Activated T-helper 1 cell treated with anti-CD3 and anti-CD28 coated beads, Interleukin-12 subunit alpha, Interleukin-12 subunit beta, Interleukin-2, Interleukin-4 antibody, amounts not matched to agents 30 ng/mL and 10 ng/mL and 1 ng/mL, durations not matched to agents 14 hours and 24 hours and 36 hours (primary cell): ENCODE data around the gene SYNRG. TPM values are rescaled to one million over a fixed set of nuclear protein-coding genes. Genes with fewer than 3 reads are reported as not detected.

ENCODE experiments used
- DNase-seq: peaks from one replicate; pipeline ENCODE4 v3.0.0; 2021; ENCODE audit warnings: low spot score
- H3K27ac Mint-ChIP-seq: one replicate; pipeline ENCODE4 v1.8.0; 2021; ENCODE audit warnings: mild to moderate bottlenecking, mixed read lengths
- H3K27me3 Mint-ChIP-seq: one replicate; pipeline ENCODE4 v1.8.0; 2022; ENCODE audit warnings: mild to moderate bottlenecking, moderate library complexity, mixed read lengths; ENCODE audit not compliant: insufficient read depth
- H3K36me3 Mint-ChIP-seq: one replicate; pipeline ENCODE4 v1.8.0; 2021; ENCODE audit warnings: low read depth, mixed read lengths
- H3K4me1 Mint-ChIP-seq: one replicate; pipeline ENCODE4 v1.8.0; 2021; ENCODE audit warnings: low read depth, mixed read lengths
- H3K4me3 Mint-ChIP-seq: one replicate; pipeline ENCODE4 v1.8.0; 2021; ENCODE audit warnings: mild to moderate bottlenecking, moderate library complexity, mixed read lengths
- H3K9me3 Mint-ChIP-seq: one replicate; pipeline ENCODE4 v1.8.0; 2021; ENCODE audit warnings: mixed read lengths
- intact Hi-C: fragments of 100-400 bp; cut with micrococcal nuclease; formaldehyde crosslinking; loops from one replicate; pipeline ENCODE4 v1.15.1; 2024
- total RNA-seq: library from RNA; stranded (reverse); gene quantifications from 2 replicates; pipeline ENCODE4 v1.2.3, GENCODE V29; 2022

The SYNRG gene
- total RNA-seq, 1 donor from 2014 or later: 51.4 TPM

DNA sequence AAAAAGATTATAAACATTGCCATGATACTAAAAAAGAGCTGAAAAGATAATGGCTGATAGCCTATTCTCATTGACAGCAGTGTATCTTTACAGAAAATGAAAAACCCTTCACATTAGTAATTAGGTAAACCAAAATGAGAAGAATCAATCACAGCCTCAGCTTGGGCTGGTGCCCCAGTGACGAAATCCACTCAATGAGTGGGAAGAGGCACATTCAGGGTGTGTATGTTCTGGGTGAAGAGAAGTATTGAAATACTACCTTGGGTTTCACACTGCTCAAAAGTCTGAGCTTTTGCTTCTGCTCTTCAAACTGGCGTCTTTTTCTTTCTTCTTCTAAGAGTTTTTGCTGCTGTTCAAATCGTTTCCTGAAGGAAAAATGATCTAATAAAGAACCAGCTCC is 24.2 kb downstream of the SYNRG start:
- Mint-ChIP-seq H3K9me3 (no peaks in the 10 kb centered on the region), H3K27me3 (no peaks in the 10 kb centered on the region), H3K4me3 (no peak overlapping the region), H3K36me3 (peaks cover 37% of the 10 kb centered on the region), H3K27ac (no peak overlapping the region), H3K4me1 (peaks cover 4% of the 10 kb centered on the region)
- intact Hi-C loops: no loop called here
- no peak for DNase-seq

GRCh38 chr17:37576281-37576680 is 32.9 kb downstream of the SYNRG start:
- H3K4me1 Mint-ChIP-seq: no peaks in the 10 kb centered on the region
- H3K27me3 Mint-ChIP-seq: no peaks in the 10 kb centered on the region
- no peak overlapping the region for H3K27ac Mint-ChIP-seq
- DNase-seq: no peak
- intact Hi-C loops: no loop called here
- H3K36me3 Mint-ChIP-seq: peaks cover 50% of the 10 kb centered on the region
- H3K4me3 Mint-ChIP-seq: no peak overlapping the region
- no peaks in the 10 kb centered on the region for H3K9me3 Mint-ChIP-seq

- H3K4me1 Mint-ChIP-seq: no peaks in the 10 kb centered on the region
- intact Hi-C loops: no loop called here
- peaks cover 48% of the 10 kb centered on the region for H3K36me3 Mint-ChIP-seq
- no peaks in the 10 kb centered on the region for H3K9me3 Mint-ChIP-seq
- H3K4me3 Mint-ChIP-seq: no peak overlapping the region
- no peak for DNase-seq
- no peak overlapping the region for H3K27ac Mint-ChIP-seq
- H3K27me3 Mint-ChIP-seq: no peaks in the 10 kb centered on the region
Measured at GRCh38 chr17:37574427-37574826, 34.8 kb downstream of the SYNRG start.

- DNase-seq: no peak
- Mint-ChIP-seq H3K27me3 (no peaks in the 10 kb centered on the region), H3K9me3 (no peaks in the 10 kb centered on the region), H3K4me1 (no peaks in the 10 kb centered on the region), H3K4me3 (no peak overlapping the region), H3K36me3 (peaks cover 49% of the 10 kb centered on the region), H3K27ac (no peak overlapping the region)
- intact Hi-C loops: no loop called here
Measured at GRCh38 chr17:37571674-37572073, 37.5 kb downstream of the SYNRG start.

DNA sequence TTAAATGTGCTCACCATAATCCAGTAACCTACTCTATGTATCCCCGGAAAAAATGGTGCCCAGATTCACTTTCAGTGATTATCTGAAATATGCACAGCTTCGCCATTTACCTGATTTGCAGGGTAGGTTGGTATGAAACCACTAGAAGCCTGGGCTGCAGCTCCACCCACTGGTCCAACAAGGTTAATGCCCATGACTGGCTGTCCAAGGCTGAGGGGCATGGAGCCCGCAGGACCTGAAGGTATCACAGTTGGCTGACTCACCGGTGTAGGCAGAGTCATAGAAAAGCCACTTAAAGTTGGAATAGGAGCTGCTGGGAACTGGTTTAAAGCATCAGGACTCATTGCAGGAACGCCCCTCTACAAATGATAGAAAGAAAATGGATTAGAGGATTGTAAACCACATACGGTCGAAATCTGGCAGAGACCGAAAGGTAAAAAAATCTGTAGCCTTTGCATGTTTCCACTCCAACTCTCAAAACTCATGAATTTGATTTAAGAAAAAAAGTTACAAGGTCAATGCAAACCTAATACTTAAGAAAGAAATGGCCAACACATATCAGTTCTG is 38.6 kb downstream of the SYNRG start:
- no peak overlapping the region for H3K4me3 Mint-ChIP-seq
- no peaks in the 10 kb centered on the region for H3K4me1 Mint-ChIP-seq
- intact Hi-C loops: loop anchor here (1.0 kb wide), 1 partner anchor 140 kb away; no protein-coding TSS in a partner anchor
- H3K27me3 Mint-ChIP-seq: no peaks in the 10 kb centered on the region
- peaks cover 47% of the 10 kb centered on the region for H3K36me3 Mint-ChIP-seq
- no peaks in the 10 kb centered on the region for H3K9me3 Mint-ChIP-seq
- H3K27ac Mint-ChIP-seq: no peak overlapping the region
- no peak for DNase-seq

DNA sequence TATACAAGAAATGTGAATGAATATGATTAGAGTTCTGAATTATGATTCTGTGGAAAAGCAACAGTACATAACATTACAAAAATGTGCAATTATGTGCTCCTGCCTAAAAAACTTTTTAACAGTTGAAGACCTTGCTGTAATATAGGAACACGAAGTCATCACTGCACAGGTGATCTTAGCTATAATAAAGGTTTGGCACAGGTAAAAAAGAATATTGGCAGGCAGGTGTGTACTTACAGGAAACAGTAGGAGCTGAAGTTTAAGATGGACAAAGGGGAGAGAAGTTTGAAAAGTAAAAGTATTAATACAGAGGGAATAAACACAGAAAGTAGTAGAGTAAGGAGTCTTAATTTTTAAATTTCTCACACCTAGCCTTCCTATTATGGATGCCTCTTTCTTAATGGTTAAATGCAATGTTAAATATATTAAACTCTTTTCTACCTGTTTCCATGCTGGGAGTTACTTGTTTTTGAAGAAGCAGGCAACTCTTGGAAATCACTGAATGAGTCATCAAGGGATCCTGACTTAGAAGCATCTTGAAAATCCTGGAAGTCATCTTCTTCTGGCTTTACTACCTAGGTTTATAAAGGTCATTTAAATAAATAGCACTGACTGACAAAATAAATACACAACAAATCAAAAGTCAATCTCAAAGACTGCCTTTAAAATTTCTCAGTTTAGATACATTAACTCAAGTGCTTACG is 40.7 kb downstream of the SYNRG start:
- Mint-ChIP-seq H3K27me3 (no peaks in the 10 kb centered on the region), H3K36me3 (peaks cover 45% of the 10 kb centered on the region), H3K4me1 (peaks cover 7% of the 10 kb centered on the region), H3K4me3 (no peak overlapping the region), H3K27ac (no peak overlapping the region), H3K9me3 (no peaks in the 10 kb centered on the region)
- intact Hi-C loops: no loop called here
- no peak for DNase-seq

- Mint-ChIP-seq H3K27me3 (no peaks in the 10 kb centered on the region), H3K4me3 (no peak overlapping the region), H3K9me3 (no peaks in the 10 kb centered on the region), H3K27ac (no peak overlapping the region), H3K36me3 (peaks cover 41% of the 10 kb centered on the region), H3K4me1 (peaks cover 7% of the 10 kb centered on the region)
- intact Hi-C loops: no loop called here
- no peak for DNase-seq
Measured at GRCh38 chr17:37567538-37567937, 41.7 kb downstream of the SYNRG start.

GRCh38 chr17:37567137-37567536 is 42.1 kb downstream of the SYNRG start:
- no peak overlapping the region for H3K27ac Mint-ChIP-seq
- H3K9me3 Mint-ChIP-seq: no peaks in the 10 kb centered on the region
- intact Hi-C loops: no loop called here
- H3K27me3 Mint-ChIP-seq: no peaks in the 10 kb centered on the region
- no peak for DNase-seq
- no peak overlapping the region for H3K4me3 Mint-ChIP-seq
- H3K4me1 Mint-ChIP-seq: peaks cover 7% of the 10 kb centered on the region
- peaks cover 41% of the 10 kb centered on the region for H3K36me3 Mint-ChIP-seq

DNA sequence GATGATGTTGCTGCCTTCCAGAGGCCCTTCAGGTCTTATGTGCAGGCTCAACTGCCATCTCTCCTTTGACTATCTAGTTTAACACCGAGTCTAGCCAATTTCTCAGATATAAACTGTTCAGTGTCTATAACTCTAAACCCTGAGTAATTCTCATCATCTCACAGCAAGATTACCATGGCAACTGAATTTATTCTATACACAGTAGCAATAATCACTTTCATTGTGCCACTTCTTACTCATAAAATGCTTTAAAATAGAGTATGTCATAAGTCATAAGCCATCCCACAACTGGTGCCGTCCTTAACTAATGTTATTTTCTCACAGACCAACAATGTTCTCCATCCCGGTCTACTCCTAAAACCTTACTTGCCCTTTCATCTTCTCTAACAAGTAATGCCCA is 45.0 kb downstream of the SYNRG start:
- no peaks in the 10 kb centered on the region for H3K27me3 Mint-ChIP-seq
- H3K4me1 Mint-ChIP-seq: peaks cover 7% of the 10 kb centered on the region
- no peak for DNase-seq
- no peak overlapping the region for H3K4me3 Mint-ChIP-seq
- H3K27ac Mint-ChIP-seq: peak overlapping the region; percentile 31
- intact Hi-C loops: no loop called here
- H3K9me3 Mint-ChIP-seq: no peaks in the 10 kb centered on the region
- H3K36me3 Mint-ChIP-seq: peaks cover 45% of the 10 kb centered on the region

DNA sequence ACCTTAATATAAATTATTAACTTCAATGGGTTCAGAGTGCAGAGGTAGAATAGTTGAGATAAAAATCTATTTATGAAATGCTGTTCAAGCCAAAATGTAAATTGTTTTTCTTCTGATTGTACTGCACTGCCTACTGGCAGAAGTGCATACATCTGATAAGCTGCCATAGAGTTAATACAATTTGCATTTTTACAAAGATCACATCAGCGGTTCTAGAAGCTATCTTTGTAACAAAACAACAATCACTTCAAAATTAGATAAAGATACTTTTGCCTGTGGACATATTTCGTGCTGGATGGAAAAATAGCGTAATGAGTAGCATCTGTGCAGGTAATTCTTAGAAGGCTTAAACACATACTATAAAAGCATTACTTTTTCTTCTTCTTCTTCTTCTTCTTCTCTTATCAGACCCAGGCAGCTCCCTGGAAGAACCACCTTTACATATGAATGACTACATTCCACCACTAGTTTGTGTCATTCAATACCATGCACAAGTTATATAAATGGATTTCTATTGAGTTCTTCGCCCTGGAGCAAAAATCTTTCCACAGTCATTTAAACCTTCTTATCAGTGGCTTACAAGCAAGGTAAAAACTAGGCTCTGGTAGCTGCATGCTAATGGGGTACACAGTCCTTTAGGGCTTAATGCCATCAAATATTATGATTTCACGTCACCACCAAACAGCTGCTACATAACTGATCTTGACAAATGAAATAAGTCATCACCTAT is 47.0 kb downstream of the SYNRG start:
- no peak overlapping the region for H3K27ac Mint-ChIP-seq
- peaks cover 7% of the 10 kb centered on the region for H3K4me1 Mint-ChIP-seq
- no peaks in the 10 kb centered on the region for H3K27me3 Mint-ChIP-seq
- H3K4me3 Mint-ChIP-seq: no peak overlapping the region
- no peaks in the 10 kb centered on the region for H3K9me3 Mint-ChIP-seq
- DNase-seq: no peak
- H3K36me3 Mint-ChIP-seq: peaks cover 45% of the 10 kb centered on the region
- intact Hi-C loops: no loop called here

GRCh38 chr17:37558299-37558698 is 50.9 kb downstream of the SYNRG start:
- intact Hi-C loops: no loop called here
- H3K9me3 Mint-ChIP-seq: no peaks in the 10 kb centered on the region
- H3K27ac Mint-ChIP-seq: no peak overlapping the region
- H3K4me1 Mint-ChIP-seq: peaks cover under 1% of the 10 kb centered on the region
- DNase-seq: no peak
- peaks cover 37% of the 10 kb centered on the region for H3K36me3 Mint-ChIP-seq
- H3K27me3 Mint-ChIP-seq: no peaks in the 10 kb centered on the region
- H3K4me3 Mint-ChIP-seq: no peak overlapping the region

DNA sequence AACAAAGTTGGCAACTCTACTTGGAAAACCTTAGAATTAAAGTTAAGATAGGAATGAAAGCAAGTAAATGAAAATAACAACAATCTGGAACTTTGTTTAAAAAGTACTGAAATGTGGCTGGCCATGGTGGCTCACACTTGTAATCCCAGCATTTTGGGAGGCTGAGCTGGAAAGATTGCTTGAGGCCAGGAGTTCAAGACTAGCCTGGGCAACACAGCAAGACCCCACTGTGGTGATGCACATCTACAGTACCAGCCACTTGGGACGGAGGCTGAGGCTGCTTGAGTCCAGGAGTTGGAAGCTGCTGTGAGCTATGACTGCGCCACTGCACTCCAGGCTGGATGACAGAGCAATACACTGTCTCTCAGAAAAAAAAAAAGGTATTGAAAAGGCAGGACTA is 51.7 kb downstream of the SYNRG start:
- no peak overlapping the region for H3K27ac Mint-ChIP-seq
- peaks cover 44% of the 10 kb centered on the region for H3K36me3 Mint-ChIP-seq
- no peaks in the 10 kb centered on the region for H3K27me3 Mint-ChIP-seq
- peaks cover 8% of the 10 kb centered on the region for H3K4me1 Mint-ChIP-seq
- H3K9me3 Mint-ChIP-seq: no peaks in the 10 kb centered on the region
- H3K4me3 Mint-ChIP-seq: no peak overlapping the region
- DNase-seq: no peak
- intact Hi-C loops: no loop called here

DNA sequence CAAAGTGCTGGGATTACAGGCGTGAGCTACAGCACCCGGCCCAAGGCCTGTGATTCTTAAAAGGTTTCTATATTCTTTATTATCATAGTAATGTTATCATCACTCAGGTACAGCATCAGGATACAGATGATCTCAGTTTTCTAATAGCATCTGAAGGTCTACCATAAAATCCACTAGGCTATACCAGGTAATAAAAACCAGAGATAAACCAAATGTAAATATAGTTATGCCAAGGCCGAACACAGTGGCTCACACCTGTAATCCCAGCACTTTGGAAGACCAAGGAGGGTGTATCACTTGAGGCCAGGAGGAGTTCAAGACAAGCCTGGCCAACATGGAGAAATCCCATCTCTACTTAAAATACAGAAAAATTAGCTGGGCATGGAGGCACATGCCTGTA is 53.8 kb downstream of the SYNRG start:
- Mint-ChIP-seq H3K4me3 (no peak overlapping the region), H3K9me3 (no peaks in the 10 kb centered on the region), H3K4me1 (peaks cover 28% of the 10 kb centered on the region), H3K27me3 (no peaks in the 10 kb centered on the region), H3K36me3 (peaks cover 43% of the 10 kb centered on the region), H3K27ac (no peak overlapping the region)
- no peak for DNase-seq
- intact Hi-C loops: no loop called here
